Neural crest cell (in vitro differentiated cells): ENCODE measurements around the gene ULK2. TPM values are rescaled to one million over a fixed set of nuclear protein-coding genes. Genes with fewer than 3 reads are reported as not detected.
"Not testable (repeated sequence)": the region's sequence is repeated elsewhere in the genome, so short reads cannot be mapped to it uniquely, and the experiment has no call there.

Experiments used
- DNase-seq: peaks from one replicate; pipeline ENCODE4 v3.0.0; 2021; ENCODE audit warnings: low read depth, mixed read lengths, low spot score
- H3K27ac Mint-ChIP-seq: one replicate; pipeline ENCODE4 v1.8.0; 2021; ENCODE audit warnings: mild to moderate bottlenecking, mixed read lengths; ENCODE audit not compliant: unreplicated experiment
- H3K27me3 Mint-ChIP-seq: 2 replicates; pipeline ENCODE4 v1.8.0; 2021; ENCODE audit warnings: low read depth, mild to moderate bottlenecking, mixed read lengths
- H3K36me3 Mint-ChIP-seq: 2 replicates; pipeline ENCODE4 v1.8.0; 2021; ENCODE audit warnings: low read depth, mild to moderate bottlenecking, mixed read lengths
- H3K4me1 Mint-ChIP-seq: 2 replicates; pipeline ENCODE4 v1.8.0; 2021; ENCODE audit warnings: mixed read lengths
- H3K4me3 Mint-ChIP-seq: one replicate; pipeline ENCODE4 v1.8.0; 2021; ENCODE audit warnings: mild to moderate bottlenecking, mixed read lengths
- H3K9me3 Mint-ChIP-seq: 2 replicates; pipeline ENCODE4 v1.8.0; 2021; ENCODE audit warnings: mixed read lengths
- CTCF ChIP-seq: fragments of 200-600 bp; sonication (generic); conservative IDR thresholded peaks from 2 replicates; pipeline ENCODE4 v1.5.0; 2021; ENCODE audit warnings: antibody characterized with exemption, mild to moderate bottlenecking
- total RNA-seq: library from RNA; stranded (reverse); gene quantifications from 2 replicates; pipeline ENCODE4 v1.2.1, GENCODE V29; 2021

ULK2 gene
- total RNA-seq, 1 donor from 2014 or later = 30.7 TPM

DNA sequence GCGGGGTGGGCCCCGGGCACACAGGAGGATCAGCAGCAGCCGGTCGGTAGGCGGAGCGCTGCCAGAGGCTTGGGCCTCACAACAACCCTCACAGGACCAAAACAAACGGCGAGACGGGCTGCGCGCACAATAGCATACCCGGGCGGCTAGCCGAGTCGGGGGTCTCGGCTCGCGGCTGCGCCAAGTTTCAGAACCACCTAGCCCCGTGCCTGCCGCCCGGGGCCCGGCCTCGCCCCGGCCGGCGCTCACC, 732 bp downstream of the ULK2 start:
- Mint-ChIP-seq H3K9me3 (no peaks in the 10 kb centered on the region), H3K4me3 (peak overlapping the region; percentile 91), H3K27ac (peak overlapping the region; percentile 62), H3K4me1 (peaks cover 16% of the 10 kb centered on the region), H3K36me3 (no peaks in the 10 kb centered on the region), H3K27me3 (no peaks in the 10 kb centered on the region)
- peak; percentile 58 for DNase-seq
- TF ChIP-seq CTCF = peak; percentile 36

GRCh38 chr17:19865021-19865420, 2.7 kb downstream of the ULK2 start:
- H3K9me3 Mint-ChIP-seq = no peaks in the 10 kb centered on the region
- no peak overlapping the region for H3K27ac Mint-ChIP-seq
- H3K4me3 Mint-ChIP-seq = peak overlapping the region; percentile 83
- peaks cover 16% of the 10 kb centered on the region for H3K4me1 Mint-ChIP-seq
- TF ChIP-seq CTCF = no peak
- H3K36me3 Mint-ChIP-seq = peaks cover 3% of the 10 kb centered on the region
- no peaks in the 10 kb centered on the region for H3K27me3 Mint-ChIP-seq
- DNase-seq = no peak

- H3K27me3 Mint-ChIP-seq, H3K9me3 Mint-ChIP-seq, H3K27ac Mint-ChIP-seq, DNase-seq, H3K4me1 Mint-ChIP-seq, H3K36me3 Mint-ChIP-seq, H3K4me3 Mint-ChIP-seq: not testable (repeated sequence)
Measured at GRCh38 chr17:19860647-19861177, 7.0 kb downstream of the ULK2 start.

DNA sequence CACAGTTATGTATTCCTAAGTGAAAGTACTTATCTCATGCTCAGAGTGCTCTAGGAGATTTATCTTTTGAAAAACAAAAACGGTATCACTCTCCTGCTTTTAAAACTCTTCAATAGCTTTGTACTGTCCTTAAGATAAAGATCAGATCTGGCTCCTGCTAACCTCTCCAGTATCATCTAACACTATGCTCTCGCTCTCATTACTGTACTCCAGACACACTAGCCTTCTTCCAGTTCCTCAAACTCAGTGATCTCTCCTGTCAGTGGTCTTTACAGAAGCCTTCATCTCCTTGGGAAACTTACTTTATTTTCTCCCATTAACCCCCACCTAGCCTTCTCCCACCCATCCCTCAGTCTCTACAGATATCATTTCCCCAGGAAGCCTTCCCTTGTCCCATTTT, 10.1 kb downstream of the ULK2 start:
- no peak overlapping the region for H3K27ac Mint-ChIP-seq
- H3K27me3 Mint-ChIP-seq = no peaks in the 10 kb centered on the region
- H3K4me3 Mint-ChIP-seq = no peak overlapping the region
- TF ChIP-seq CTCF = no peak
- H3K9me3 Mint-ChIP-seq = no peaks in the 10 kb centered on the region
- H3K36me3 Mint-ChIP-seq = peaks cover 9% of the 10 kb centered on the region
- no peaks in the 10 kb centered on the region for H3K4me1 Mint-ChIP-seq
- no peak for DNase-seq

DNA sequence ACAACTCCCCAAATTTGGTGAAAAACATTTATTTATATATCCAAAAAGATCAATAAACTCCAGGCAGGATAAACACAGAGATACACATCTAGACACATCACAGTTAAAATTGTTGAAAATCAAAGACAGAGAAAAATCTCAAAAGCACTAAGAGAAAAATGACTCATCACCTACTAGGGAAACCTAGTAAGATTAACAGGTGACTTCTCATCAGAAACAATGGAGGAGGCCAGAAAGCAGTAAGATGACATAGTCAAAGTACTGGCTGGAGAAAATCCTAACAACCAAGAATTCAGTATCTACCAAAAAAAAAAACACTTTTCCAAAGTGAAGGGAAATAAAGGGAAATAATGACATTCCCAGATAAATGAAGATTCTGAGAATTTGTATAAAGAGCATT, 33.8 kb downstream of the ULK2 start:
- no peaks in the 10 kb centered on the region for H3K4me1 Mint-ChIP-seq
- TF ChIP-seq CTCF = no peak

DNA sequence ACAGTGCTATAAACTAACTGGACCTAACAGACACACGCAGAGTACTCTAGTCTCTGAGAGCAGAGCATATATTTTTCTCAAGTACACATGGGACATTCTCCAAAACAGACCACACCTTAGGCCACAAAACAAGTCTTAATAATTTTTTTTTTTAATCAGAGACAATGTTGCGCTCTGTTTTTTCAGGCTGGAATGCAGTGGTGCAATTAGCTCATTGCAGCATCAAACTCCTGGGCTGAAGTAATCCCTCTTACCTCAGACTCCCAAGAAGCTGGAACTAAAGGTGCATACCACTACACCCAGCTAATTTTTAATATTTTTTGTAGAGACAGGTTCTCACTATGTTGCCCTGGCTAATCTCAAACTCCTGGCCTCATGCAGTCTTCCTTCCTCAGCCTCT, 37.7 kb downstream of the ULK2 start:
- no peak for DNase-seq
- H3K36me3 Mint-ChIP-seq = peaks cover 18% of the 10 kb centered on the region

More for the DNA sequence above, 33.8 kb downstream of the ULK2 start:
- no peak for DNase-seq
- Mint-ChIP-seq H3K27ac (no peak overlapping the region), H3K9me3 (no peaks in the 10 kb centered on the region), H3K4me3 (no peak overlapping the region), H3K27me3 (no peaks in the 10 kb centered on the region), H3K36me3 (peaks cover 24% of the 10 kb centered on the region)

More for the DNA sequence above, 37.7 kb downstream of the ULK2 start:
- Mint-ChIP-seq H3K4me3 (no peak overlapping the region), H3K4me1 (no peaks in the 10 kb centered on the region), H3K9me3 (no peaks in the 10 kb centered on the region), H3K27ac (no peak overlapping the region), H3K27me3 (no peaks in the 10 kb centered on the region)
- no peak for TF ChIP-seq CTCF
